ENCODE measurements around the gene ESF1. TPM values are rescaled to one million over a fixed set of nuclear protein-coding genes. Genes with fewer than 3 reads are reported as not detected.

The ESF1 gene
- total and polyA plus RNA-seq, 8 donors, result 4.7 to 22.0 (median 8.4) TPM

DNA sequence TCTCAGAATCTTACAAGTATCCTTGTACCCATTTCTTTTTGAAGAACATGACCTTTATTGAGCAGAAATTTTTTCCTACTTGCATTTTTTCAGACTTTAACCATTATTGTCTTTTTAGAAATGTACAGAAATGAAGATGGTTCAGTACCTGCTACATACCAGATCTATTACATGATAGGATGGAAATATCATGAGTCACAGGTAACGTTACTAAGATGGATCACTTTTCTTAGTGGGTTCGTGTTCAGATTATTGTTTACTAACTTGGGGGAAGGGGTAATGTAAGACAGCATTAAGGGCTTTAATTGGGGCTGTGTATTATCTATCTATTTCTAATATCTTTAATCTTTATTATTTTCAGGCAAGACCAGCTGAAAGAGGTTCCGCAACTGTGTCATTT lies 32.0 kb upstream of the ESF1 start:
- Histone ChIP-seq H3K36me3 (peaks cover 47 to 69% (median 67%) of the 10 kb centered on the region in 4 donors), H3K27me3 (no peaks in the 10 kb centered on the region), H3K4me1 (peaks cover 0 to 6% (median 0%) of the 10 kb centered on the region in 4 donors), H3K9me3 (no peaks in the 10 kb centered on the region), H3K27ac (peak overlapping the region in 1 of 5 donors; percentile 31), H3K4me3 (no peak overlapping the region)
- no peak for DNase-seq
- intact Hi-C loops (cut with DNase I; ENCODE audit: low total_unique reads), result no loop called here
- 53 to 74% (median 68%) methylated on average over 3 of the region's 3 CpGs for WGBS, 5 donors
- TF ChIP-seq, protein P1, sequence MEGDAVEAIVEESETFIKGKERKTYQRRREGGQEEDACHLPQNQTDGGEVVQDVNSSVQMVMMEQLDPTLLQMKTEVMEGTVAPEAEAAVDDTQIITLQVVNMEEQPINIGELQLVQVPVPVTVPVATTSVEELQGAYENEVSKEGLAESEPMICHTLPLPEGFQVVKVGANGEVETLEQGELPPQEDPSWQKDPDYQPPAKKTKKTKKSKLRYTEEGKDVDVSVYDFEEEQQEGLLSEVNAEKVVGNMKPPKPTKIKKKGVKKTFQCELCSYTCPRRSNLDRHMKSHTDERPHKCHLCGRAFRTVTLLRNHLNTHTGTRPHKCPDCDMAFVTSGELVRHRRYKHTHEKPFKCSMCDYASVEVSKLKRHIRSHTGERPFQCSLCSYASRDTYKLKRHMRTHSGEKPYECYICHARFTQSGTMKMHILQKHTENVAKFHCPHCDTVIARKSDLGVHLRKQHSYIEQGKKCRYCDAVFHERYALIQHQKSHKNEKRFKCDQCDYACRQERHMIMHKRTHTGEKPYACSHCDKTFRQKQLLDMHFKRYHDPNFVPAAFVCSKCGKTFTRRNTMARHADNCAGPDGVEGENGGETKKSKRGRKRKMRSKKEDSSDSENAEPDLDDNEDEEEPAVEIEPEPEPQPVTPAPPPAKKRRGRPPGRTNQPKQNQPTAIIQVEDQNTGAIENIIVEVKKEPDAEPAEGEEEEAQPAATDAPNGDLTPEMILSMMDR (IDR thresholded peaks at IDR 0.05), result no peak
- TF ChIP-seq POLR2A (IDR thresholded peaks at IDR 0.05) (no peak), EP300 (IDR thresholded peaks at IDR 0.05) (no peak), POLR2AphosphoS5 (IDR thresholded peaks at IDR 0.05) (no peak)

DNA sequence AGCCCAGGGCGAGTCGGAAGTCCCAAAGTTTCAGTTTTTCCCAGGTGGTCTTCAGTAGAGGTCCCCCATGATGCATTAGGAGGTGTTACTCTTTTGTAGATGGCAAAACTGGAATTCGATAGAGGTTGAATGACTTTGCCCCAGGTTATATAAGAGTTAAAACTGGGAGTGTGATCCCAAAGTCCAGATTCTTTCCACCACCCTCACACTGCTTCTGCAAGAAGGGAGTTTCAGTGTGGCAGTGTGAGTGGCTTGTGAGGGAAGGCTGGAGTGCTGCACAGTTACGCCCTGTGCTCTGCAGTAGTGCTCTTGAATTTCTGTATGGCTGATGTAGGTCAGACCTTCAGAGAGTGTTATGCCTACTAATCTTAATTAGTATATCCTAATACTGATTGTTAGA lies 30.0 kb upstream of the ESF1 start:
- no peaks in the 10 kb centered on the region for H3K9me3 ChIP-seq
- H3K4me1 ChIP-seq, result peaks cover 0 to 6% (median 0%) of the 10 kb centered on the region in 4 donors
- H3K27ac ChIP-seq, result no peak overlapping the region
- H3K27me3 ChIP-seq, result no peaks in the 10 kb centered on the region
- TF ChIP-seq POLR2A (IDR thresholded peaks at IDR 0.05), result no peak
- TF ChIP-seq, protein P1 (IDR thresholded peaks at IDR 0.05), result no peak
- TF ChIP-seq POLR2AphosphoS5 (IDR thresholded peaks at IDR 0.05), result no peak
- TF ChIP-seq EP300 (IDR thresholded peaks at IDR 0.05), result no peak
- intact Hi-C loops (cut with DNase I; ENCODE audit: low total_unique reads), result no loop called here
- DNase-seq, result no peak
- no peak overlapping the region for H3K4me3 ChIP-seq
- 83 to 89% (median 84%) methylated on average over 4 of the region's 4 CpGs for WGBS, 5 donors
- H3K36me3 ChIP-seq, result peaks cover 68 to 89% (median 88%) of the 10 kb centered on the region in 4 donors

DNA sequence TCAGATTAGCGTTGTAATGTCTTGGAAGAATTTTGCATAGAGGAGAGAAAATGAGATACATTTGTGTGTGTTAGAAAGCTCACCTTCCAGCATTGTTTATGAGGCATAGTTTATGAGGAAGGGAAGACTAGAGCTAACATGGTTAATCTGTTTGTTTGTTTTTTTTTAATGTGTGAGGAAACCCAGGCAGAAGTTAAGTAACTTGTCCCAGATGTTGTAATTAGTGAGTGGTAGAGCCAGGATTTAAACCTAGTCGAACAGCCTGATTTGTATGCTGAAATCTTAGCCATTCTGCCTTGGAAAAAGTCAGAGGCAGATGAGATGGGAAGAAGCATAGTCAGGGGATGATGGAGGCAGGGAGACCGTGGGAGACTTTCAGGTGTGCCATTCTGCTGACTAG lies 29.2 kb upstream of the ESF1 start:
- 55 to 81% (median 66%) methylated on average over 3 of the region's 3 CpGs for WGBS, 5 donors

DNA sequence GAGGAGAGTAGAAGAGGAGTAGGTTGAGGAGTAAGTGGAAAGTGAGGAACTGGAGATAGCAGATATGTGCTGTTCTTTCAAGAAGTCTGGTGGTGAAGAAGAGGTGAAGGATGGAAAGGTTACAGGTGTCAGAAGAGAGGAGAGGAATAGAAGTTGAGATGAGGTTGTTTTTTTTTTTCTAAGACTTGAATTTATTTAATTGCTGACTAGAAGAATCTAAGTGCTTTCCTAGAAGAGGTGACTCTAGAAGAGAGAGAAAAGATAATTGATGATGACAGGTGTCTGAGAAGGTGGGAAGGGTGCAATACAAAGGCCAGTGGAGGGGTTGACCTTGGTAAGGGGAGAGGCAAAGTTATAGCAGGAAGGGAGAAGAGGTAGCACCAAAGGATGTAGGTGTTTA lies 25.7 kb upstream of the ESF1 start:
- intact Hi-C loops (cut with DNase I; ENCODE audit: low total_unique reads), result no loop called here
- Histone ChIP-seq H3K4me3 (no peak overlapping the region), H3K36me3 (peaks cover 72 to 99% (median 98%) of the 10 kb centered on the region in 4 donors), H3K27ac (no peak overlapping the region), H3K9me3 (no peaks in the 10 kb centered on the region), H3K4me1 (no peaks in the 10 kb centered on the region), H3K27me3 (no peaks in the 10 kb centered on the region)
- DNase-seq, result no peak
- TF ChIP-seq, protein P1 (IDR thresholded peaks at IDR 0.05), result no peak
- TF ChIP-seq EP300 (IDR thresholded peaks at IDR 0.05) (no peak), POLR2A (IDR thresholded peaks at IDR 0.05) (no peak)

More for the DNA sequence above, 29.2 kb upstream of the ESF1 start:
- H3K4me1 ChIP-seq, result peaks cover 0 to 6% (median 0%) of the 10 kb centered on the region in 4 donors
- H3K9me3 ChIP-seq, result no peaks in the 10 kb centered on the region
- H3K36me3 ChIP-seq, result peaks cover 76 to 97% (median 95%) of the 10 kb centered on the region in 4 donors
- DNase-seq, result no peak
- no peak overlapping the region for H3K27ac ChIP-seq
- TF ChIP-seq POLR2AphosphoS5 (IDR thresholded peaks at IDR 0.05) (no peak), EP300 (IDR thresholded peaks at IDR 0.05) (no peak), POLR2A (IDR thresholded peaks at IDR 0.05) (no peak)
- TF ChIP-seq, protein P1 (IDR thresholded peaks at IDR 0.05), result no peak
- intact Hi-C loops (cut with DNase I; ENCODE audit: low total_unique reads), result no loop called here
- no peak overlapping the region for H3K4me3 ChIP-seq
- no peaks in the 10 kb centered on the region for H3K27me3 ChIP-seq

All from stomach (tissue), 9 donors.